GM19463 (cell line): ENCODE results near the gene CKS1B.
"Not testable (repeated sequence)": the region's sequence is repeated elsewhere in the genome, so short reads cannot be mapped to it uniquely, and the experiment has no call there.

Experiments
- ATAC-seq: cut with Tn5 transposase; IDR thresholded peaks from one replicate; pipeline ENCODE4 v1.9.1; 2021; ENCODE audit warnings: mild to moderate bottlenecking, moderate library complexity; ENCODE audit not compliant: unreplicated experiment

Gene CKS1B

GRCh38 chr1:154962795-154963330, 11.6 kb upstream of the CKS1B start:
- no peak for ATAC-seq

GRCh38 chr1:154963643-154964042, 10.8 kb upstream of the CKS1B start:
- no peak for ATAC-seq

GRCh38 chr1:154964359-154964758, 10.1 kb upstream of the CKS1B start:
- no peak for ATAC-seq

GRCh38 chr1:154966111-154966510, 8.4 kb upstream of the CKS1B start:
- ATAC-seq: no peak

- ATAC-seq: no peak
Measured at GRCh38 chr1:154967331-154967950, 7.0 kb upstream of the CKS1B start.

GRCh38 chr1:154968731-154969130, 5.8 kb upstream of the CKS1B start:
- ATAC-seq: no peak

- no peak for ATAC-seq
Measured at GRCh38 chr1:154969246-154969645, 5.2 kb upstream of the CKS1B start.

- ATAC-seq: no peak
Measured at GRCh38 chr1:154969860-154970452, 4.5 kb upstream of the CKS1B start.

- ATAC-seq: peak; percentile 47
Measured at GRCh38 chr1:154970631-154971340, 3.7 kb upstream of the CKS1B start, which contains the start of gene SHC1. Gene SHC1 (minus strand): TSS chr1:154970747. CDS start chr1:154970526, 221 bp downstream.

GRCh38 chr1:154971341-154971998, 3.0 kb upstream of the CKS1B start:
- ATAC-seq: no peak

GRCh38 chr1:154972213-154972516, 2.3 kb upstream of the CKS1B start:
- no peak for ATAC-seq

GRCh38 chr1:154972517-154973343, 1.8 kb upstream of the CKS1B start:
- ATAC-seq: no peak

GRCh38 chr1:154973344-154974101, 958 bp upstream of the CKS1B start:
- no peak for ATAC-seq

GRCh38 chr1:154974808-154975408, 427 bp downstream of the CKS1B start:
- peak; percentile 36 for ATAC-seq

GRCh38 chr1:154975409-154976059, 1.1 kb downstream of the CKS1B start:
- no peak for ATAC-seq

GRCh38 chr1:154977762-154978161, 3.3 kb downstream of the CKS1B start:
- not testable (repeated sequence) for ATAC-seq

GRCh38 chr1:154978360-154978759, 3.9 kb downstream of the CKS1B start:
- ATAC-seq: no peak

GRCh38 chr1:154982341-154982740, 7.9 kb downstream of the CKS1B start:
- ATAC-seq: no peak
